CD4-positive, alpha-beta T cell (primary cell): ENCODE results near the gene BMPR2. TPM values are rescaled to one million over a fixed set of nuclear protein-coding genes. Genes with fewer than 3 reads are reported as not detected.
"Not testable (repeated sequence)": the region's sequence is repeated elsewhere in the genome, so short reads cannot be mapped to it uniquely, and the experiment has no call there.

Experiments used
- ATAC-seq: fragments of 200-7000 bp; cut with Tn5 transposase; one replicate; pipeline ENCODE4 v1.10.0; 2022; ENCODE audit warnings: mild to moderate bottlenecking; ENCODE audit not compliant: poor library complexity
- CTCF ChIA-PET: fragments of 350-600 bp; sonication (Branson Sonifier 250); formaldehyde crosslinking; loops from one replicate; lab custom pipeline; 2021; ENCODE audit warnings: antibody characterized with exemption, inconsistent platforms; lab: Charles Lee
- POLR2A ChIA-PET: fragments of 350-600 bp; sonication (Branson Sonifier 250); formaldehyde crosslinking; loops from one replicate; lab custom pipeline; 2021; ENCODE audit warnings: antibody characterized with exemption, inconsistent platforms; lab: Charles Lee
- DNase-seq, 14 experiments: peaks; one replicate each; pipeline ENCODE4 v3.0.0-alpha.2; 2013 to 2020; ENCODE audit warnings: mixed read lengths in 2 of 14
- H3K27ac ChIP-seq, 2 donors: one replicate each; pipeline versions ENCODE4 v1.5.1 to v1.7.0; 2013; ENCODE audit warnings: low read length in 2 of 2, low read depth in 1 of 2, mild to moderate bottlenecking in 1 of 2
- H3K27me3 ChIP-seq, 2 experiments: 1 replicate in 1 of 2; 2 replicates in 1 of 2; pipeline versions ENCODE4 v1.6.1 to v1.7.0; 2013; ENCODE audit warnings: low read length in 2 of 2, control low read depth in 1 of 2, mild to moderate bottlenecking in 1 of 2, moderate library complexity in 1 of 2; ENCODE audit not compliant: insufficient read depth in 2 of 2, control insufficient read depth in 1 of 2
- H3K36me3 ChIP-seq: one replicate; pipeline ENCODE4 v1.6.1; 2013; ENCODE audit warnings: low read length, control low read depth; ENCODE audit not compliant: insufficient read depth
- H3K4me1 ChIP-seq: one replicate; pipeline ENCODE4 v1.6.1; 2013; ENCODE audit warnings: low read length, control low read depth; ENCODE audit not compliant: insufficient read depth
- H3K4me3 ChIP-seq: one replicate; pipeline ENCODE4 v1.5.1; 2013; ENCODE audit warnings: mild to moderate bottlenecking, low read length, moderate library complexity
- H3K9me3 ChIP-seq, 2 experiments: 1 replicate in 1 of 2; 2 replicates in 1 of 2; pipeline versions ENCODE4 v1.6.1 to v1.7.0; 2013; ENCODE audit warnings: low read length in 2 of 2, mild to moderate bottlenecking in 2 of 2, control low read depth in 1 of 2, moderate library complexity in 1 of 2; ENCODE audit not compliant: control insufficient read depth in 1 of 2, insufficient read depth in 1 of 2
- H3K27ac Mint-ChIP-seq: one replicate; pipeline ENCODE4 v1.8.0; 2020; ENCODE audit warnings: mixed read lengths
- H3K27me3 Mint-ChIP-seq: one replicate; pipeline ENCODE4 v1.8.0; 2021; ENCODE audit warnings: mixed read lengths
- H3K36me3 Mint-ChIP-seq: one replicate; pipeline ENCODE4 v1.8.0; 2021; ENCODE audit warnings: low read depth, mixed read lengths
- H3K4me1 Mint-ChIP-seq: one replicate; pipeline ENCODE4 v1.8.0; 2021; ENCODE audit warnings: low read depth, mixed read lengths
- H3K4me3 Mint-ChIP-seq: one replicate; pipeline ENCODE4 v1.8.0; 2020; ENCODE audit warnings: mild to moderate bottlenecking, mixed read lengths
- H3K9me3 Mint-ChIP-seq: one replicate; pipeline ENCODE4 v1.8.0; 2020; ENCODE audit warnings: mixed read lengths
- CTCF ChIP-seq: fragments of 200-600 bp; IDR thresholded peaks from one replicate; pipeline ENCODE4 v1.8.0; 2022; ENCODE audit warnings: antibody characterized with exemption, mild to moderate bottlenecking
- intact Hi-C, 2 experiments: fragments of 100-400 bp; cut with DNase I in 1 of 2; cut with micrococcal nuclease in 1 of 2; formaldehyde crosslinking; loops; one replicate each; pipeline versions ENCODE4 v1.15.1 to v1.9.0; 2023 to 2025; cut with DNase I, micrococcal nuclease
- total RNA-seq, 174 experiments: library from RNA in 2 of 174; stranded (reverse) in 2 of 174; gene quantifications; one replicate each; pipeline ENCODE4 v1.2.3 and lab custom pipeline; 2021 to 2026

BMPR2 gene
- total RNA-seq, 2 experiments from 2014 or later, result 12.7 to 12.8 TPM

- no peaks in the 10 kb centered on the region for H3K27me3 ChIP-seq
- ATAC-seq, result no peak
- H3K36me3 ChIP-seq, result no peaks in the 10 kb centered on the region
- peaks cover 26% of the 10 kb centered on the region for H3K4me1 Mint-ChIP-seq
- CTCF ChIA-PET, result interaction anchor here (0.7 kb wide), 1 partner anchor 468 kb away, joined by 3 read pairs; no protein-coding TSS in a partner anchor
- intact Hi-C loops, result no loop called here
- TF ChIP-seq CTCF, result no peak
- H3K9me3 ChIP-seq, result no peaks in the 10 kb centered on the region
- H3K4me1 ChIP-seq, result no peaks in the 10 kb centered on the region
- POLR2A ChIA-PET, result interaction anchor here (0.7 to 1.7 kb wide), 4 partner anchors 26 to 709 kb away, joined by 3 to 6 read pairs (median 4); partner anchors contain the start of genes CYP20A1 and FAM117B
- no peaks in the 10 kb centered on the region for H3K27me3 Mint-ChIP-seq
- H3K27ac Mint-ChIP-seq, result peak overlapping the region; percentile 79
- DNase-seq, result peak in 1 of 14 experiments; percentile 9
- no peak overlapping the region for H3K27ac ChIP-seq
- H3K4me3 Mint-ChIP-seq, result no peak overlapping the region
- H3K9me3 Mint-ChIP-seq, result no peaks in the 10 kb centered on the region
- H3K36me3 Mint-ChIP-seq, result peaks cover 18% of the 10 kb centered on the region
- no peak overlapping the region for H3K4me3 ChIP-seq
Measured at GRCh38 chr2:202529389-202529788, 153.3 kb downstream of the BMPR2 start.

- POLR2A ChIA-PET, result interaction anchor here (0.7 to 1.7 kb wide), 5 partner anchors 27 to 483 kb away, joined by 3 to 6 read pairs (median 3); partner anchors contain the start of genes CARF, FAM117B and WDR12
- peaks cover 26% of the 10 kb centered on the region for H3K4me1 Mint-ChIP-seq
- Histone ChIP-seq H3K4me1 (no peaks in the 10 kb centered on the region), H3K27me3 (no peaks in the 10 kb centered on the region), H3K36me3 (no peaks in the 10 kb centered on the region), H3K9me3 (no peaks in the 10 kb centered on the region), H3K27ac (no peak overlapping the region), H3K4me3 (no peak overlapping the region)
- no peaks in the 10 kb centered on the region for H3K27me3 Mint-ChIP-seq
- intact Hi-C loops, result no loop called here
- no peak for TF ChIP-seq CTCF
- no peak for ATAC-seq
- peaks cover 18% of the 10 kb centered on the region for H3K36me3 Mint-ChIP-seq
- no peak for DNase-seq
- H3K4me3 Mint-ChIP-seq, result peak overlapping the region; percentile 45
- peak overlapping the region; percentile 79 for H3K27ac Mint-ChIP-seq
- no peaks in the 10 kb centered on the region for H3K9me3 Mint-ChIP-seq
- CTCF ChIA-PET, result no interaction called here
Measured at GRCh38 chr2:202530038-202530437, 153.9 kb downstream of the BMPR2 start.

GRCh38 chr2:202535290-202535689 is 159.2 kb downstream of the BMPR2 start:
- peaks cover 11% of the 10 kb centered on the region for H3K36me3 Mint-ChIP-seq
- H3K4me1 Mint-ChIP-seq, ATAC-seq, POLR2A ChIA-PET, CTCF ChIA-PET, H3K4me1 ChIP-seq, H3K9me3 Mint-ChIP-seq, H3K27ac ChIP-seq, H3K36me3 ChIP-seq, H3K4me3 ChIP-seq, H3K9me3 ChIP-seq, H3K4me3 Mint-ChIP-seq, H3K27me3 Mint-ChIP-seq, intact Hi-C loops, H3K27ac Mint-ChIP-seq, H3K27me3 ChIP-seq, DNase-seq: not testable (repeated sequence)

GRCh38 chr2:202541137-202541536 is 165.0 kb downstream of the BMPR2 start:
- CTCF ChIA-PET, result no interaction called here
- POLR2A ChIA-PET, result no interaction called here

More at GRCh38 chr2:202541137-202541536, 165.0 kb downstream of the BMPR2 start:
- Mint-ChIP-seq H3K27ac (no peak overlapping the region), H3K4me3 (no peak overlapping the region), H3K27me3 (no peaks in the 10 kb centered on the region), H3K4me1 (no peaks in the 10 kb centered on the region), H3K36me3 (peaks cover 11% of the 10 kb centered on the region), H3K9me3 (no peaks in the 10 kb centered on the region)
- H3K4me1 ChIP-seq, result no peaks in the 10 kb centered on the region
- no peak overlapping the region for H3K27ac ChIP-seq
- no peak for ATAC-seq
- no peaks in the 10 kb centered on the region for H3K36me3 ChIP-seq
- no peaks in the 10 kb centered on the region for H3K27me3 ChIP-seq
- DNase-seq, result no peak
- H3K9me3 ChIP-seq, result no peaks in the 10 kb centered on the region
- TF ChIP-seq CTCF, result no peak
- intact Hi-C loops, result no loop called here
- H3K4me3 ChIP-seq, result no peak overlapping the region
